BJ (cell line): ENCODE data around the gene CLN3. TPM values are rescaled to one million over a fixed set of nuclear protein-coding genes. Genes with fewer than 3 reads are reported as not detected.

Experiments used
- CTCF ChIA-PET: fragments of 350-600 bp; formaldehyde crosslinking; extraction: SDS; loops from one replicate; lab custom pipeline; 2021; ENCODE audit warnings: antibody characterized with exemption, inconsistent platforms; lab: Yijun Ruan, JAX
- POLR2A ChIA-PET: fragments of 300-600 bp; sonication (Branson Sonifier 250); formaldehyde crosslinking; extraction: SDS; loops from one replicate; lab custom pipeline; 2021; ENCODE audit warnings: antibody characterized with exemption; lab: Charles Lee
- DNase-seq: peaks from one replicate; pipeline ENCODE4 v3.0.0-alpha.2; 2011; ENCODE audit warnings: low read depth
- H3K27me3 ChIP-seq: 2 replicates; pipeline ENCODE4 v1.6.0; 2011; ENCODE audit warnings: low read length; ENCODE audit not compliant: control insufficient read depth, insufficient read depth
- H3K36me3 ChIP-seq: 2 replicates; pipeline ENCODE4 v1.5.1; 2011; ENCODE audit warnings: low read length; ENCODE audit not compliant: control insufficient read depth, insufficient read depth
- H3K4me3 ChIP-seq: 2 replicates; pipeline ENCODE4 v1.5.1; 2011; ENCODE audit warnings: low read depth, mild to moderate bottlenecking, control low read depth, low read length
- polyA plus RNA-seq: library from polyadenylated mRNA; depleted of rRNA; stranded (reverse); fragments of >200 nt; gene quantifications from 2 replicates; pipeline ENCODE4 v1.2.3, GENCODE V29; 2011
- TF ChIP-seq, protein P1 (sequence below): IDR thresholded peaks from 2 replicates; pipeline ENCODE4 v1.5.1; 2011; ENCODE audit warnings: low read depth, mild to moderate bottlenecking, control low read depth, inconsistent platforms, low read length, moderate library complexity; ENCODE audit not compliant: insufficient read depth

CLN3 gene
- polyA plus RNA-seq, 1 experiment: 25.2 TPM

DNA sequence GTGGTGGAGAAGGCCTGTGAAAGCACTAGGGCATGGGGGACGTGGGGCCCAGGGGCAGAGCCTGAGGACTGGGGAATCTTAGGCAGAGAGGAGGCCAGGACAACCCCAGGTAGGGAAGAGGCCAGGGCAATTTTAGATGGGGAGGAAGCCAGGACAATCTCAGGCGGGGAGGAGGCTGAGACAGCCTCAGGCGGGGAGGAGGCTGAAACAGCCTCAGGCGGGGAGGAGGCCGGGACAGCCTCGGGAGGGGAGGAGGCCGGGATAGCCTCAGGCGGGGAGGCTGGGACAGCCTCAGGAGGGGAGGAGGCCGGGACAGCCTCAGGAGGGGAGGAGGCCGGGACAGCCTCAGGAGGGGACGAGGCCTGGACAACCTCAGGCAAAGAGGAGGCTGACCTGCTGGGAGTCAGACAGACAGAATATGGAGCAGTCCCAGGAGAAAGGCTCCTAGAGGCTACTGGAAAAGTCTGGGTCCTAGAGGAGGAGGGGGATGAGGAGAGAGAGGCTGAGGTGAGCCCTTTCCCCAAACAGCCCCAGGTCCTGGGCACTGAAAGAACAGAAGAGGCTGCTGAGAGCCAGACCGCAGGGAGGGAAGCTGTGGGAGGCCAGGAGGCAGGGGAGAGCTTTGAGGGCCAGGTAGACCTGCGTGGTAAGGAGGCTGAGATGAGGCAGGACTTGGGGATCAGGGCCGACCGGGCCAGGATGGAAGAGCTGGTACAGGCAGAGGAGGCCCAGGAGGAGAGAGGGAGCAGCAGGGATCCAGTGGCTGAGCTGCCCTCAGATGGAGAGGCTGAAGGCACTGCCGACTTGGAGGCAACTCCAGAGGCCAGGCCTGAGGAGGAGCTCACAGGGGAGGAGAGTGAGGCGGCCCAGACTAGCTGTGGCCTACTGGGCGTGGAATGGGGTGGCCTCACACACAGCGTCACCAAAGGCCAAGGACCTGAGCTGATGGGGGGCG lies 4.2 kb upstream of the CLN3 start:
- ChIA-PET CTCF (no interaction called here), POLR2A (no interaction called here)
- DNase-seq: no peak
- H3K27me3 ChIP-seq: no peaks in the 10 kb centered on the region
- H3K36me3 ChIP-seq: no peaks in the 10 kb centered on the region
- no peak overlapping the region for H3K4me3 ChIP-seq
- TF ChIP-seq, protein P1, sequence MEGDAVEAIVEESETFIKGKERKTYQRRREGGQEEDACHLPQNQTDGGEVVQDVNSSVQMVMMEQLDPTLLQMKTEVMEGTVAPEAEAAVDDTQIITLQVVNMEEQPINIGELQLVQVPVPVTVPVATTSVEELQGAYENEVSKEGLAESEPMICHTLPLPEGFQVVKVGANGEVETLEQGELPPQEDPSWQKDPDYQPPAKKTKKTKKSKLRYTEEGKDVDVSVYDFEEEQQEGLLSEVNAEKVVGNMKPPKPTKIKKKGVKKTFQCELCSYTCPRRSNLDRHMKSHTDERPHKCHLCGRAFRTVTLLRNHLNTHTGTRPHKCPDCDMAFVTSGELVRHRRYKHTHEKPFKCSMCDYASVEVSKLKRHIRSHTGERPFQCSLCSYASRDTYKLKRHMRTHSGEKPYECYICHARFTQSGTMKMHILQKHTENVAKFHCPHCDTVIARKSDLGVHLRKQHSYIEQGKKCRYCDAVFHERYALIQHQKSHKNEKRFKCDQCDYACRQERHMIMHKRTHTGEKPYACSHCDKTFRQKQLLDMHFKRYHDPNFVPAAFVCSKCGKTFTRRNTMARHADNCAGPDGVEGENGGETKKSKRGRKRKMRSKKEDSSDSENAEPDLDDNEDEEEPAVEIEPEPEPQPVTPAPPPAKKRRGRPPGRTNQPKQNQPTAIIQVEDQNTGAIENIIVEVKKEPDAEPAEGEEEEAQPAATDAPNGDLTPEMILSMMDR: no peak

DNA sequence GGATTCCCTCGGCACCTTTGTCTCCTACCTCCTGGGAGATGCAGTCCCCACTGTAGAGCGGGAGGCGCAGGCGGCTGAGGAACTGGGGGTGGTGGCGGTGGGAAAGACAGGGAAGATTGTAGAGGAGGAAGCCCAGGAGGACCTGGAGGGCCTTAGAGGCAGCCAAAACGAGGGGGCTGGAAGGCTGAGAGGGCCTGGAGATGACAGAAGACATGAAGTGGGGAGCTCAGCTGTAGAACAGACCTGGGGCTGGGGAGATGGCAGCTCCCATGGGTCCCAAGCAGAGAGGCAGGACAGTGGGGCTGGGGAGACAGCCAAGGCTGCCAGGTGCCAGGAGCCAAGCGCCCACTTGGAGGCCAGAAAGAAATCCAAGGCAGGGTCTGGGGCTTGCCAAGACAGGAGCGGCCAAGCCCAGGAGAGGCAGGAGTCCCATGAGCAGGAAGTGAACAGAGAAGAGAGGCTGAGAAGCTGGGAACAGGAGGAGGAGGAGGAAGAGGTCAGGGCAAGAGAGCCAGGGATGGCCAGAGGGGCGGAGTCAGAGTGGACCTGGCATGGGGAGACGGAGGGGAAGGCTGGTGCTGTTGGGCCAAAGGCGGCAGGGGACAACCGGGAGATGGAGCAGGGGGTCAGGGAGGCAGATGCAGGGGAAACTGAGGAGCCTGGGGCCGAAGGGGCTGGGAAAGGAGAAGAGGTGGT lies 3.4 kb upstream of the CLN3 start:
- CTCF ChIA-PET: no interaction called here
- no peak overlapping the region for H3K4me3 ChIP-seq
- TF ChIP-seq, protein P1: no peak
- DNase-seq: no peak
- H3K27me3 ChIP-seq: no peaks in the 10 kb centered on the region
- POLR2A ChIA-PET: no interaction called here
- H3K36me3 ChIP-seq: no peaks in the 10 kb centered on the region

DNA sequence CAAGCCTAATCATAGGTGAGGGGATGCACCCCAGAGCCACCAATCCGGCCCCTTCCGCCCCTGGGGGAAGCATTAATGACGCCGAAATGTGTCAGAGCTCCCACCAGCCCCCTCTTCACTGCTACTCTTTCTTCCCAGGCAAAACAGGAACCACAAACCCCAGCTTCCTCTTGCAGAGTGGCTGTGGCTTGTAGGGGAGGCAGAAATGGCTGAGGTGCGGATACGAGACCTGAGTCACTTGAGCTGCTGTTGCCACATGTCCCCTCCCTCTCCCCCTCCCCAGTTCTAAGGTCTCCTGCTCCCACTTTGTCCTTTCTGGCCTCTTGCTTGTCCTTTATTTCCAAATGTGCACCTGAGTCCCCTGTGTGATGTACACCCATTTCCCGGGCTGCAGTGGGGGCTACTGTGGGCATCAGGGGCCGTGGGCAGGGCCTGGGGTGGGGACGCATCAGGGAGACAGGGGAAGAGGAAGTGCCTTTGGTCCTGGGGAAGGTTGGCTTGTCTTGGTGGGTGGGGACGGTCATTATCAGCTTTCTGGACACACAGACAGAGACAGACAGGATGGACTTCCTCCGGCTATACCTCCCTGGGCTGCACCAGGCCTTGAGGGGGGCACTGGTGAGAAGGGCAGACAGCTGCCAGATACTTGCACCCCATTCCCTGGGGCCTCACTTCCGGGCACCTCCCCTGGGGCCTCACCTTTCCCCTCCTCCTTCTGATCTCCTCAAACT lies 2.4 kb upstream of the CLN3 start, which contains the start of gene APOBR:
TSS of gene APOBR (plus strand) at position 523 of the 731 bp plus-strand sequence. CDS start at position 562, 39 bp downstream.
- CTCF ChIA-PET: interaction anchor here (0.8 kb wide), 1 partner anchor 122 kb away, joined by 10 read pairs; no protein-coding TSS in a partner anchor
- DNase-seq: no peak
- TF ChIP-seq, protein P1: no peak
- H3K27me3 ChIP-seq: no peaks in the 10 kb centered on the region
- POLR2A ChIA-PET: no interaction called here
- H3K36me3 ChIP-seq: no peaks in the 10 kb centered on the region
- H3K4me3 ChIP-seq: no peak within 1 kb of the TSS

DNA sequence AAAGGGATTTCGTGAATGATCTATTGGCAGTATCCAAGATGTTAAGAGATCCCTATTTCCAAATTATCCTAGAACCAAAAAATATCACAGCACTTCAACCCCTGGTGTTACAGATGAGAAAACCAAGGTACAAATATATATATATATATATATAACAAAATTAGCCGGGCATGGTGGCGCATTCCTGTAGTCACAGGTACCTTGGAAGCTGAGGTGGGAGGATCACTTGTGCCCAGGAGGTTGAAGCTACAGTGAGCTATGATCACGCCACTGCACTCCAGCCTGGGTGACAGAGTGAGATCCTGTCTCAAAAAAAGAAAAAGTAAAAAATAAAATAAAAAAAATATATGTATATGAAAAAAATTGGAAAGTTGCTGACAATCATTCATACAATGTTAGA lies 637 bp upstream of the CLN3 start:
- ChIA-PET CTCF (interaction anchor here (0.6 kb wide), 1 partner anchor 11 kb away, joined by 3 read pairs; no protein-coding TSS in a partner anchor), POLR2A (no interaction called here)
- Histone ChIP-seq H3K27me3 (no peaks in the 10 kb centered on the region), H3K4me3 (no peak overlapping the region), H3K36me3 (peaks cover 5% of the 10 kb centered on the region)
- TF ChIP-seq, protein P1: no peak
- no peak for DNase-seq
